ENCODE measurements around the gene SULT4A1. TPM values are rescaled to one million over a fixed set of nuclear protein-coding genes. Genes with fewer than 3 reads are reported as not detected.
A peak's percentile ranks its signal among the peaks of the same experiment; 100 is the strongest.

The SULT4A1 gene
- total RNA-seq, 1 experiment from 2014 or later = 15.0 TPM

DNA sequence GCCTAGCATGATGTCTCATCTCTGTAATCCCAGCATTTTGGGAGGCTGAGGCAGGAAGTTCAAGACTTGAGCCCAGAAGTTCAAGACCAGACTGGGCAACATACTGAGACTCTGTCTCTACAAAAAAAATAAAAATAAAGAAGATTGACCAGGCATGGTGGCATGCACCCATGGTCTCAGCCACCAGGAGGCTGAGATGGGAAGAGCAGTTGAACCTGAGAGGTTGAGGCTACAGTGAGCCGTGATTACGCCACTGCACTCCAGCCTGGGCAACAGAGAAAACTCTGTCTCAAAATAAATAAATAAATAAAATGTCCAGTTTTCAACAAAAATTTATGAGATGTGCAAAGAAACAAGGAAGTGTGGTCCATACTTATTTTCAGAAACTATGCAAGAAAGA is 78.5 kb downstream of the SULT4A1 start:
- Histone ChIP-seq H4K91ac (ENCODE audit: insufficient read length, low read depth, low read length) (no peak overlapping the region), H3K18ac (ENCODE audit: insufficient read length, low read depth, low read length) (no peak overlapping the region), H3K79me2 (ENCODE audit: insufficient read depth, low read length) (no peaks in the 10 kb centered on the region), H3K9me3 (ENCODE audit: control insufficient read depth, low read depth, low read length) (no peaks in the 10 kb centered on the region), H3K4me1 (ENCODE audit: insufficient read depth, low read length) (no peaks in the 10 kb centered on the region), H2BK5ac (ENCODE audit: insufficient read length, low read length) (no peak overlapping the region), H2BK15ac (ENCODE audit: low read depth, low read length) (no peak overlapping the region), H3K56ac (ENCODE audit: insufficient read length, low read depth, low read length) (no peak overlapping the region), H3K4me2 (ENCODE audit: insufficient read depth, insufficient read length, low read length) (no peak overlapping the region), H3T11ph (ENCODE audit: low read length) (no peak overlapping the region), H3K9ac (ENCODE audit: extremely low read depth, insufficient read length, low read length) (no peak overlapping the region), H4K20me1 (ENCODE audit: control insufficient read depth, insufficient read depth, insufficient read length) (no peaks in the 10 kb centered on the region), H2BK12ac (ENCODE audit: insufficient read length, low read depth, low read length) (no peak overlapping the region), H2AK5ac (ENCODE audit: insufficient read length, low read length) (no peak overlapping the region), H4K5ac (ENCODE audit: insufficient read length, low read depth, low read length) (no peak overlapping the region), H3K79me1 (ENCODE audit: insufficient read depth, low read depth, low read length, poor library complexity, severe bottlenecking) (no peaks in the 10 kb centered on the region), H2BK20ac (ENCODE audit: low read depth, low read length, poor library complexity, severe bottlenecking) (no peak overlapping the region), H3K23me2 (ENCODE audit: insufficient read length, low read depth, low read length, poor library complexity, severe bottlenecking) (no peaks in the 10 kb centered on the region), H3K27ac (ENCODE audit: insufficient read length, low read depth, low read length) (no peak overlapping the region), H3K14ac (ENCODE audit: insufficient read depth, low read length) (no peak overlapping the region), H4K8ac (replicated peaks; ENCODE audit: insufficient read length, low read depth, low read length) (no peak overlapping the region), H2BK120ac (ENCODE audit: low read depth, low read length, poor library complexity, severe bottlenecking) (no peak overlapping the region), H3K23ac (ENCODE audit: insufficient read length, low read depth, low read length) (no peak overlapping the region), H3K4ac (ENCODE audit: low read depth, low read length) (no peak overlapping the region), H3K27me3 (ENCODE audit: insufficient read depth, low read length) (no peaks in the 10 kb centered on the region), H2AFZ (ENCODE audit: low read length) (no peak overlapping the region)
- TF ChIP-seq, protein P1, sequence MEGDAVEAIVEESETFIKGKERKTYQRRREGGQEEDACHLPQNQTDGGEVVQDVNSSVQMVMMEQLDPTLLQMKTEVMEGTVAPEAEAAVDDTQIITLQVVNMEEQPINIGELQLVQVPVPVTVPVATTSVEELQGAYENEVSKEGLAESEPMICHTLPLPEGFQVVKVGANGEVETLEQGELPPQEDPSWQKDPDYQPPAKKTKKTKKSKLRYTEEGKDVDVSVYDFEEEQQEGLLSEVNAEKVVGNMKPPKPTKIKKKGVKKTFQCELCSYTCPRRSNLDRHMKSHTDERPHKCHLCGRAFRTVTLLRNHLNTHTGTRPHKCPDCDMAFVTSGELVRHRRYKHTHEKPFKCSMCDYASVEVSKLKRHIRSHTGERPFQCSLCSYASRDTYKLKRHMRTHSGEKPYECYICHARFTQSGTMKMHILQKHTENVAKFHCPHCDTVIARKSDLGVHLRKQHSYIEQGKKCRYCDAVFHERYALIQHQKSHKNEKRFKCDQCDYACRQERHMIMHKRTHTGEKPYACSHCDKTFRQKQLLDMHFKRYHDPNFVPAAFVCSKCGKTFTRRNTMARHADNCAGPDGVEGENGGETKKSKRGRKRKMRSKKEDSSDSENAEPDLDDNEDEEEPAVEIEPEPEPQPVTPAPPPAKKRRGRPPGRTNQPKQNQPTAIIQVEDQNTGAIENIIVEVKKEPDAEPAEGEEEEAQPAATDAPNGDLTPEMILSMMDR (conservative IDR thresholded peaks at IDR 0.05) = peak; percentile 58
- Mint-ChIP-seq H3K4me1 (no peaks in the 10 kb centered on the region), H3K9me3 (no peaks in the 10 kb centered on the region; a peak in 1 of 5 replicates), H3K4me3 (no peak overlapping the region), H3K27ac (no peak overlapping the region), H3K27me3 (ENCODE audit: low read depth) (peaks cover 10% of the 10 kb centered on the region), H3K36me3 (ENCODE audit: insufficient read depth in 1 of 3, low read depth in 3 of 3) (no peaks in the 10 kb centered on the region)
- no peak for DNase-seq
- WGBS (ENCODE audit: extremely low coverage, insufficient read length, low lambda C conversion rate) = no CpG with 5 or more reads among the region's 2 CpGs

Data from H9 (cell line).